Gastrocnemius medialis (tissue), 4 donors: ENCODE data around the gene NECTIN2.

ENCODE experiments used
- CTCF ChIP-seq, 5 experiments: fragments of 450-650 bp in 3 of 5; fragments of 200-600 bp in 2 of 5; sonication (generic) in 2 of 5; IDR thresholded peaks in 4 of 5; conservative IDR thresholded peaks in 1 of 5; 1 replicate in 4 of 5; 2 replicates in 1 of 5; pipeline ENCODE4 v1.5.1; 2016 to 2019; ENCODE audit warnings: antibody characterized with exemption in 5 of 5, mild to moderate bottlenecking in 3 of 5, moderate library complexity in 3 of 5
- POLR2A ChIP-seq, 2 donors: fragments of 450-650 bp; IDR thresholded peaks; one replicate each; pipeline ENCODE4 v1.6.1; 2017; ENCODE audit warnings: antibody characterized with exemption in 2 of 2, mild to moderate bottlenecking in 2 of 2, moderate library complexity in 2 of 2

- TF ChIP-seq POLR2A (IDR thresholded peaks at IDR 0.05): no peak
- no peak for TF ChIP-seq CTCF (IDR thresholded peaks at IDR 0.05 in 4 of 5, conservative IDR thresholded peaks at IDR 0.05 in 1 of 5)
These were observed 41.6 kb downstream of the NECTIN2 start for GRCh38 chr19:44887648-44888047.
